Forelimb muscle (tissue), 1 donor: ENCODE data around the gene KRT35. TPM values are rescaled to one million over a fixed set of nuclear protein-coding genes. Genes with fewer than 3 reads are reported as not detected.

Experiments
- DNase-seq: peaks from one replicate; pipeline ENCODE4 v3.0.0-alpha.2; 2013; ENCODE audit warnings: low read depth
- polyA plus RNA-seq: library from polyadenylated mRNA; unstranded; fragments of 120-200 nt; gene quantifications from one replicate; pipeline ENCODE4 v1.2.1, GENCODE V29; 2013; ENCODE audit not compliant: insufficient read length

Gene KRT35
- polyA plus RNA-seq, 1 donor: not detected

DNA sequence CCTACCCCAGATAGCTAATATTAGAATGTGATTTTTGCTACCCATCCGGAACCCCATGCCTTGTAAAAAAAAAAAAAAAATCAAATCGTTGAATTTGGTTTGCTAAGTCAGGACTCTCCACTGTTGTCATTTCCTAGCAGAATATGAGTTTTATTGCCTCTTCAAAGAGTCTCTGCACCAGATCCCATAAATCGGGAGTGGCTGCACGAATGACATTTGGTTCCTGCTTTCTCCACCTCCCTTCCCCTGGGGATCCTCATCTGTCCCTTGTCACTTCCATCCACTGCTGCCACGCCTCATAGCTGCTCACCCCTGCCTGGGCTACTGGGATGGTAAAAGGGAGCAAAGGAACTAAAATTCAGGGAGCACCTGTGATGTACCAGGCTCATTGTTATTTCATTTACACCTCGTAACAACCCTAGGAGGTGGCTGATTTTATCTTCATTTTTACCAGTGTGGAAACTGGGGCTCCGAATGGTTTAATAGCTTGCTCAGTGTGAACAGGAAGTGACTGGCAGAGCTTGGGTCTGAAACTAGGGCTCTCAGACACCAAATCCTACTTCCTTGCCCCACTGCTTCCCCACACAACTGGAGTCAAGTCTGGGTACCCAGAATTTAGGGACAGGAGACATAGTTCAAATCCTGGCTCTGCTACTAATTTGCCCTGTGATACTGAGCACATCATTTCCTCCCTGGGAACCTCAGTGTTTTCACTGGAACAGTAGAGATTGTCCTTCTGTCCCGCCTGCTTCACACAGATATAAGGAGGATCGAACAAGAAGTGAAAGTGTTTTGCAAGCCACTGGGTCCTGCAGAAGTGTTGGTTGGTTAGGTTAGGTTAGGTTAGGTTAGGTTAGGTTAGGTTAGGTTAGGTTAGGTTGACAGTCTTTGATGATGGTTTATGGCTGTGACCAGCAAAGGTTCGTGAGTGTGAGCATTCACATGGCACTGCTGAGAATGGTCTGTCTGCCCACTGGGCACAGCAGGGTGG, 9.3 kb upstream of the KRT35 start:
- no peak for DNase-seq

GRCh38 chr17:41489531-41489930, 8.6 kb upstream of the KRT35 start, which contains the start of gene KRT36:
TSS of gene KRT36 (minus strand) at chr17:41489910. CDS start at chr17:41489864, 46 bp downstream.
- DNase-seq: no peak

GRCh38 chr17:41486809-41487530, 6.0 kb upstream of the KRT35 start:
- DNase-seq: no peak

- no peak for DNase-seq
These were observed 5.4 kb upstream of the KRT35 start for GRCh38 chr17:41486316-41486715.

- DNase-seq: no peak
These were observed 4.3 kb upstream of the KRT35 start for GRCh38 chr17:41484920-41485904.

GRCh38 chr17:41483991-41484826, 3.3 kb upstream of the KRT35 start:
- no peak for DNase-seq

DNA sequence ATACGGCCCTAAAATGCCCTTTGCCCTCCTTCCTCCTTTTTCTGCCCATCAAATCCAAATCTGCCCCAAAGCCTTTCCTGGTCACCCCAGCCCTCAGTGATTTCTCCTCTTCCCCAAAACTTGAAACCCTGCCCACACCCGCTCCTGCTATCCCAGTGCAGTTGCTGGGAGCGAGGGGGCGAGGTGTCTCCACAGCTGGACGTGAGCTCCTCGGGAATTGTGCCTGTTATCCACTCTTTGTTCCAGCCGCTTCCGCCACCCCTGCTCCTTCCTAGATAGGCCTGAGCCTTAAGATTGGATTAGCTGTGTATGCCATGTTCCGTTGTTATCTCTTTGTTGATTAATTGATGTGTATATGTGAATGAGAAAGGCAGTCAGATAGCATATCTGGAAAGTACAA, 2.6 kb upstream of the KRT35 start:
- DNase-seq: no peak

- no peak for DNase-seq
These were observed 370 bp downstream of the KRT35 start for GRCh38 chr17:41480581-41480980.

GRCh38 chr17:41480136-41480535, 815 bp downstream of the KRT35 start:
- DNase-seq: no peak

GRCh38 chr17:41478237-41478636, 2.7 kb downstream of the KRT35 start:
- DNase-seq: no peak

GRCh38 chr17:41476866-41477815, 3.8 kb downstream of the KRT35 start:
- DNase-seq: no peak

DNA sequence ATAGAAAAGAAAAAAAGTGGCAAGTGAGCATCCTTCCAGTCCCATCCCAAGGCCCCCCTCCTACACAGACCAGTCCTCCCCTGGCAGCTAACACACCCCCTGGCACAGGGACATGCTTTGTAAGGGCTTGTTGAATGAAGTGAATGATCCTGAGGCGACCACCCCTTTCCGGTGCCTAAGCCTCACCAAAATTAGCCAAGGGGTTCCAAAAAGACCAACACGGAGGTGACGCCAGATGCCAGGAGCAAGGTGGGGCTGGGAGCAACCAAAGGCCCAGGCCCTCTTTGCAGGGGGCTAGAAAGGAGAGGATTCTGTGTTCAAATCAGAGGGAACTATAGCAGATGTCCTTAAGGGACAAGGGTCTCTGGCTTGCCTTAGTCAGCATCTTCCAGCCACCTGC, 5.5 kb downstream of the KRT35 start:
- no peak for DNase-seq

DNA sequence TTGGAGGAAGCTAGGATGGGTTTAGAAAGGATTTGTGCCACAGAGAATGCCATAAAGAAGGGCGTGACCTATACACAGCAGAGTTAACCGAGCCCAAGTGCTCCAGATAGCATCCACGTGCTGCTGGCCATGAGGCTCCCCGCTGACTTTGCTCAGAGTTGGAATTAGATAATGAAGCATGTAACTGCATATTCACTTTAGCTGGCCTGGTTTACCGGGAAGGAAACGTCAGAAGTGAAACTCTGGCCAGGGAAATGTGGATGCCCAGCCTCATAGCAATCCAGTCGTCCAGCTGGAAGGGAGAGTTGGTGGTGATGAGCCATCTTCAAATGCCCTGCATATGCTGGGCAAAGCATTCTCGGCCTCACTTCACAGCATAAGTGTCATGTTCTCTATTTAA, 6.1 kb downstream of the KRT35 start:
- DNase-seq: no peak

DNA sequence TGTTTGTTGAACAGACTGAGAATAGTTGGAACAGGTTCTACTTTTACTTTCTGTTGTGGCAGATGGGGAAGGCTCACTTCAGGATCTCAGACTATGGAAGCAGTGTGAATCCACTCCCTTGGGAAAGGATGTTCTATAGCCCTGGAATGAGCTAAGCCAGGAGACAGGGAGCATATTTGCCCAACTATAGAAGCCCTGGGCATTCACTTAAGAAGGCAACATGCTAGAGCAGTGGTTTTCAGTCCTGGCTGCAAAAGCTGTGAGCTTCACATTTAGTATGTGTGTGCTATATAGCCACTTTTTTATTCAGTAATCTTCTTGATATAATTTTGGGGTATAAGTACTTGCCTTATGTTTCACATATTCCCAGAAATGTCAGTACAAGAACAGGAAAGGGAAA, 12.6 kb downstream of the KRT35 start:
- DNase-seq: no peak

DNA sequence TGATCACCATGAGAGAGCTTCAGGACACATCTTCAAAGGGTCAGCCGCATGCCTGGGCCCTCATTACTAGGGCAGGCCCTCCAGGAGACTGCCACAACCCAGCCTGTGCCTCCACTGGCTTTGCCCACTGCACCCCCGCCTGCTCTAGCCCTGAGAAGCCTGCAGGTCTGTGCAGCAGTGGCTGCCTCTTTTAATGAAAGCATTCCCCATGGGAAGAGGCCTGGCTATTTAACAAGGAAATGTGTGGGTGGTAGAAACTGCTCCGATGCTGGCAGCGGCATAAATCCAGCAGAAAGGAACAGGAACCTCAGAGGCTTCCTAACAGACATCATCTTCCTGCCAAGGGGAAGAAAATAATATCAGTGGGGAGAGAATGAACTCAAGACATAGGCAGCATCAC, 13.4 kb downstream of the KRT35 start:
- no peak for DNase-seq

DNA sequence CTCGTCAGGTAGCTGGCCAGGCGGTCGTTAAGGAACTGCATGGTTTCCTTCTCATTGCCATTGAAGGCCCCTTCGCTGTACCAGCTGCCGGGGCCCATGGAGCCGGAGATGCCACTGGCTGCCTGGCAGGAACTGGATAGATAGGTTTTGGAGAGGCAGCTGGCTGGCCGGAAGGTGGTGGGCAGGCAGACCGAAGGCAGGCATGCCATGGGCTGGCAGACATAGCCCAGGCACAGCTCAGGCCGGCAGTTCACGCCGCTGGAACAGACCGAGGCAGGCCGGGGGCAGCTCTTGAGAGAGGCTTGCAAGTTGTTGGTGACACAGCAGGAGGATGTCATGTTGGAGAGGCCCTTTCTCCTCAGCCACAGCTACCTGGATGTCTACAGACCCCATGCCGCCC, 14.0 kb downstream of the KRT35 start, which contains the start of gene KRT32:
KRT32 (minus strand) TSS at position 399 of the 400 bp plus-strand sequence; CDS start at position 338, 61 bp downstream.
- DNase-seq: no peak

DNA sequence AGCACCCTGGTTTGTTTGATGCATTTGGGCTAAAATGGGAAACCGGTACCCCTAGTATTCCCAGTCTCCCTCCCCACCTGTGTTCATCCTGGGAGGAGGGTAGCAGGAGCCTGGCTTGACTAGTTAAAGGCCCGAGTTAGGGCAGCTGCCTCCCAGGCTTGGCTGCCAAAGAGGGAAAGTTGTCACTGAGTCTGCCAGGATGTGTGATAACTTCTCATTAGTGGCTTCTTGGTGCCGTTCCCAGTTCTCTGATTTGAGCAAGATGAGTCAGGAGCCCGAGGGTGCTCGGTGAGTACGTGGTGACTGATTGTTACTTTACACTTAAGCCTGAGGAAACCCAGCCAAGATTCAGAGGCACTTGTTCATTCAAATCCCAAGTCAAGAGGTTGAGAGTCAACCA, 16.3 kb downstream of the KRT35 start:
- DNase-seq: no peak

DNA sequence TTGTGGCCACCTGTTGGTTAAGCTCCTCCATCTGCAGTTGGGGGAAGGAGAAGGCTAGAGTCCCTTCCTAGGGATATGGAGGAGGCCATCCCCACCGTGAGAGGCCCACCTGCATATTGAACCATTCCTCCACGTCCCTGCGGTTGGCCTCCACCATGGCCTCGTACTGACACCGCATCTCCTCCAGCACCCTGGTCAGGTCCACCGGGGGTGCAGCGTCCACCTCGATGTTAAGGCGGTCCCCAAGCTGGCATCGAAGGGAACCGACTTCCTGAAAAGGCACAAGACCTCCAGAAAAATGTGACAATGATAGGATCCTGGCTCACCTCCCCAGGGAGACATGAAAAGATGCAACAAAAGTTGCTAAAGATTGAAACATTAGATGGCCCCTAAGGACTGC, 16.8 kb downstream of the KRT35 start:
- no peak for DNase-seq

- DNase-seq: no peak
These were observed 17.2 kb downstream of the KRT35 start for GRCh38 chr17:41463746-41464145.
